Measurements from ENCODE around the gene GPR27.

Gene GPR27

DNA sequence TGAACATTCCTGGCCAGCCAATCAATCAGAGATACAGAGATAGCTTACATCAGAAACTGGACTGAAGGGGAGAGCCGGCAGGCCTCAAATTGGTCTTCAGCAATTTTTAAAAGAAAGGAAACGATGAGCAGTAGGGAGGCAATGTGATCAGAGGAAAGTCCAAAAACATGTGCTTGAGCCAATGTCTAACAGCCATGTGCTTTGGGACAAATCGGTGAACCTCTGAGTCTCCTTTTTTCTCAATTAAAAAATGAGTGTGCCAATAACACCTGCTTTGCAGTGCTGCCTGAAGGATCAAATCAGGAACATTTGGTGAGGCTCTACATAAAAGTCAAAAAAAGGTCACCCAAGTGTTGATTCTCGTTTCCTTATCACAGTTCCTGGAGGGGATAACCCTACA, 21.0 kb upstream of the GPR27 start:
- no peak for DNase-seq (ENCODE audit: low read depth)
- TF ChIP-seq, protein P1, sequence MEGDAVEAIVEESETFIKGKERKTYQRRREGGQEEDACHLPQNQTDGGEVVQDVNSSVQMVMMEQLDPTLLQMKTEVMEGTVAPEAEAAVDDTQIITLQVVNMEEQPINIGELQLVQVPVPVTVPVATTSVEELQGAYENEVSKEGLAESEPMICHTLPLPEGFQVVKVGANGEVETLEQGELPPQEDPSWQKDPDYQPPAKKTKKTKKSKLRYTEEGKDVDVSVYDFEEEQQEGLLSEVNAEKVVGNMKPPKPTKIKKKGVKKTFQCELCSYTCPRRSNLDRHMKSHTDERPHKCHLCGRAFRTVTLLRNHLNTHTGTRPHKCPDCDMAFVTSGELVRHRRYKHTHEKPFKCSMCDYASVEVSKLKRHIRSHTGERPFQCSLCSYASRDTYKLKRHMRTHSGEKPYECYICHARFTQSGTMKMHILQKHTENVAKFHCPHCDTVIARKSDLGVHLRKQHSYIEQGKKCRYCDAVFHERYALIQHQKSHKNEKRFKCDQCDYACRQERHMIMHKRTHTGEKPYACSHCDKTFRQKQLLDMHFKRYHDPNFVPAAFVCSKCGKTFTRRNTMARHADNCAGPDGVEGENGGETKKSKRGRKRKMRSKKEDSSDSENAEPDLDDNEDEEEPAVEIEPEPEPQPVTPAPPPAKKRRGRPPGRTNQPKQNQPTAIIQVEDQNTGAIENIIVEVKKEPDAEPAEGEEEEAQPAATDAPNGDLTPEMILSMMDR (conservative IDR thresholded peaks at IDR 0.05; ENCODE audit: low read length), result no peak

DNA sequence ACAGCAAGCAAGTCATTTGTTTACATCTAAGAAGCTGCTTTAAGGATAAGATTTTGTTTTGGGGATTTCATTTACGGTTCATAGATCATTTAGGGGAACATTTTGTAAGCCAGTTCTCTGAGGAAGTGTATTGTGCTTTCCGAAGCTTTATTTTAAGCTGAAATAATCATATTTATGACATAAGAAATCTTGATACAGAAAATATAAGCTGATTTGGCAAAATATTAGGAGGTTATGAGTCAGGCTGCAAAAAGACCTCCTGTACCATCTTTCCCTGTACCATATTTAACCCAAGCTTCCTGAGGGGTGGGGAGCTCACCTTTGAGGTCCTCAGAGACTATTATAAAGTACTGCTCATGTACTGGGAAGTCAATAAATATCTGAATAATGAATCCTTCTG, 20.3 kb upstream of the GPR27 start:
- no peak for DNase-seq (ENCODE audit: low read depth)
- TF ChIP-seq, protein P1 (conservative IDR thresholded peaks at IDR 0.05; ENCODE audit: low read length), result no peak
- no peak overlapping the region for H3K4me3 ChIP-seq (ENCODE audit: low read length)

More for the DNA sequence above, 21.0 kb upstream of the GPR27 start:
- no peak overlapping the region for H3K4me3 ChIP-seq (ENCODE audit: low read length)

- H3K4me3 ChIP-seq (ENCODE audit: low read length), result no peak overlapping the region
- no peak for DNase-seq (ENCODE audit: low read depth)
- TF ChIP-seq, protein P1 (conservative IDR thresholded peaks at IDR 0.05; ENCODE audit: low read length), result no peak
Observed at GRCh38 chr3:71734881-71735280, 18.8 kb upstream of the GPR27 start.

DNA sequence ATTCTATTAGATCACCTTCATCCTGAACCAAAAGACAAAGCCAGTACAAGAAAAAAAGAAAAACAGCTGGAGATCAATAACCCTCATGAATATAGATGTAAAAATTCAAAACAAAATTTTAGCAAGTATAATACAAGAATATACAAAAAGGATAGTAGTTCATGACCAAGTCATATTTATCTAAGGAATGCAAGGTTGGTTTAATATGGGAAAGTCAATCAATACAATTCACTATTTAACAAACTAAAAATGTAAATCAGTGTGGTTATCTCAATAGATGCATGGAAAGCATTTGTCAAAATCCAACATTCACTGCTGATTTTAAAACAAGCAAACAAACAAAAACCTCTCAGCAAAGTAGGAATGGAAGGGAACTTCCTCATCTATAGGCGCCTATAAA, 11.0 kb upstream of the GPR27 start:
- H3K4me3 ChIP-seq (ENCODE audit: low read length), result no peak overlapping the region
- TF ChIP-seq, protein P1 (conservative IDR thresholded peaks at IDR 0.05; ENCODE audit: low read length), result no peak

GRCh38 chr3:71744738-71745137, 8.9 kb upstream of the GPR27 start:
- no peak for DNase-seq (ENCODE audit: low read depth)
- H3K4me3 ChIP-seq (ENCODE audit: low read length), result no peak overlapping the region
- TF ChIP-seq, protein P1 (conservative IDR thresholded peaks at IDR 0.05; ENCODE audit: low read length), result no peak

More for the DNA sequence above, 11.0 kb upstream of the GPR27 start:
- DNase-seq (ENCODE audit: low read depth), result no peak

GRCh38 chr3:71751602-71752001, 2.1 kb upstream of the GPR27 start:
- H3K4me3 ChIP-seq (ENCODE audit: low read length), result no peak overlapping the region
- TF ChIP-seq, protein P1 (conservative IDR thresholded peaks at IDR 0.05; ENCODE audit: low read length), result no peak
- no peak for DNase-seq (ENCODE audit: low read depth)

DNA sequence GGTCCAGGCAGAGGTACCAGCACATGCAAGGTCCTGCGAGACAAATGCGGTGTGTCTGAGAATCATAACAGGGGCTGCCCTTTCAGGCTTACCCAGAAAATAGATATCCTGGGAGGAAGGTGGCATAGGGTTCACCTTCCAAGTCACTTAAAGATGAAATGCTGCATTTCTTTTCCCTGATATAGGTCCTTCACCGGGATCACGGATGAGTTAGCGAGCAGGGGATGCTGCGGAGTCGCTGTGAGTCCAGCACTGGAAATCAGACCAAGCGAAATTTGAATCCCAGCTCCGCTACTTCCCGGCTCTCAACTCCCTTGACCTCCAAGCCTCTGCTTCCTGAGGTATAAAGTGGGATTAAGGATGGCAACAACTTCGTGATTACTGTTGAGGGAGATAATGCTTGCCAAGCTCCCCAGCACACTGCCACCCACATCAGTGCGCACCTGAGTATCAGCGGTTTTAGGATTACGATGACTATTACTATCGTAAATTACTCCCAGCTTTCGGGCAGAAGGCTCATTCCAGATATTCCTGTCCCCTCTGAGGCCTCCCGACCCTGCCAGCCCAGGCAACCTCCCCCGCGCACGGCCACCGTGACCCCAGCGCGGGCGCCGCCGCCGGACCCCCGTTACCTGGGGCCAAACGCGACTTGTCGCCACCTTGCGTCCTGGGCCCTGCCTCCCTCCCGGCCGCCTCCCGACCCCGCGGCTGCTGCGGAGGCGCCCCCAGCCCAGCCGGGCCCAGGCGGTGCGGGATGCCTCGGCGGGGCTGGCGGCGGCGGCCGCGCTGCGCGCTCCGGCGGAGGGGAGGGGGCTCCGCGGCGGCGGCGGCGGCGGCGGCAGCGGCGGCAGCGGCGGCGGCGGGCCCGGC, 589 bp upstream of the GPR27 start:
- no peak for DNase-seq (ENCODE audit: low read depth)
- H3K4me3 ChIP-seq (ENCODE audit: low read length), result no peak overlapping the region
- TF ChIP-seq, protein P1 (conservative IDR thresholded peaks at IDR 0.05; ENCODE audit: low read length), result no peak

Measured in AG10803 (cell line).